RWPE1 (cell line): ENCODE measurements around the gene CAV2.

ENCODE experiments used
- CTCF ChIA-PET: fragments of 350-600 bp; sonication (Branson Sonifier 250); formaldehyde crosslinking; extraction: SDS; loops from one replicate; lab custom pipeline; 2021; lab: Yijun Ruan, JAX
- POLR2A ChIA-PET: fragments of 400-600 bp; formaldehyde crosslinking; extraction: SDS; loops from one replicate; lab custom pipeline; 2020; ENCODE audit warnings: antibody characterized with exemption; ENCODE audit not compliant: low non-redundant PET; lab: Yijun Ruan, JAX
- DNase-seq: peaks from one replicate; pipeline ENCODE4 v3.0.0; 2012; ENCODE audit warnings: low spot score
- H3K27ac ChIP-seq: fragments of 450-650 bp; 2 replicates; pipeline ENCODE4 v1.5.1; 2017
- CTCF ChIP-seq: fragments of 450-650 bp; conservative IDR thresholded peaks from 2 replicates; pipeline ENCODE4 v1.5.1; 2017; ENCODE audit warnings: low read depth, mild to moderate bottlenecking

Gene CAV2

GRCh38 chr7:116527521-116527920 is 28.0 kb downstream of the CAV2 start:
- POLR2A ChIA-PET: interaction anchor here (0.7 kb wide), 1 partner anchor 133 kb away, joined by 3 read pairs; no protein-coding TSS in a partner anchor
- H3K27ac ChIP-seq: peak overlapping the region; percentile 73
- CTCF ChIA-PET: interaction anchor here (0.6 to 2.8 kb wide), 3 partner anchors 102 to 270 kb away, joined by 3 to 44 read pairs (median 3); no protein-coding TSS in a partner anchor
- DNase-seq: no peak
- no peak for TF ChIP-seq CTCF

- H3K27ac ChIP-seq: peak overlapping the region; percentile 73
- CTCF ChIA-PET: interaction anchor here (0.6 kb wide), 2 partner anchors 102 to 194 kb away, joined by 3 read pairs; no protein-coding TSS in a partner anchor
Measured at GRCh38 chr7:116528008-116528789, 28.7 kb downstream of the CAV2 start.

GRCh38 chr7:116529250-116529649 is 29.7 kb downstream of the CAV2 start:
- TF ChIP-seq CTCF: no peak
- ChIA-PET CTCF (interaction anchor here (0.6 to 1.0 kb wide), 3 partner anchors 66 to 406 kb away, joined by 3 to 8 read pairs (median 3); no protein-coding TSS in a partner anchor), POLR2A (no interaction called here)
- H3K27ac ChIP-seq: no peak overlapping the region; the same call in 1 of the 2 replicates
- no peak for DNase-seq

More at GRCh38 chr7:116528008-116528789, 28.7 kb downstream of the CAV2 start:
- POLR2A ChIA-PET: no interaction called here
- TF ChIP-seq CTCF: no peak
- peak; percentile 76 for DNase-seq

- ChIA-PET CTCF (interaction anchor here (0.6 to 1.0 kb wide), 2 partner anchors 16 to 272 kb away, joined by 3 to 7 read pairs; no protein-coding TSS in a partner anchor), POLR2A (no interaction called here)
- DNase-seq: no peak
- H3K27ac ChIP-seq: no peak overlapping the region
- TF ChIP-seq CTCF: no peak
Measured at GRCh38 chr7:116530107-116530820, 30.7 kb downstream of the CAV2 start.

- no peak for TF ChIP-seq CTCF
- DNase-seq: no peak
- CTCF ChIA-PET: interaction anchor here (0.8 kb wide), 1 partner anchor 19 kb away, joined by 4 read pairs; no protein-coding TSS in a partner anchor
- POLR2A ChIA-PET: no interaction called here
- H3K27ac ChIP-seq: no peak overlapping the region
Measured at GRCh38 chr7:116532102-116532688, 32.7 kb downstream of the CAV2 start.

GRCh38 chr7:116534790-116535189 is 35.3 kb downstream of the CAV2 start:
- ChIA-PET CTCF (interaction anchor here (1.0 kb wide), 1 partner anchor 9 kb away, joined by 3 read pairs; no protein-coding TSS in a partner anchor), POLR2A (no interaction called here)
- H3K27ac ChIP-seq: peak overlapping the region; percentile 55; the same call in 1 of the 2 replicates
- no peak for TF ChIP-seq CTCF
- no peak for DNase-seq
